Naive thymus-derived CD4-positive, alpha-beta T cell (primary cell): ENCODE results near the gene CBFA2T2. TPM values are rescaled to one million over a fixed set of nuclear protein-coding genes. Genes with fewer than 3 reads are reported as not detected.
A peak's percentile ranks its signal among the peaks of the same experiment; 100 is the strongest.

Experiments used
- ATAC-seq: fragments of 150-1000 bp; cut with Tn5 transposase; 2 replicates; pipeline ENCODE4 v1.10.0; 2021; ENCODE audit warnings: mild to moderate bottlenecking, moderate library complexity
- CTCF ChIA-PET: fragments of 350-600 bp; sonication (Branson Sonifier 250); formaldehyde crosslinking; loops from one replicate; lab custom pipeline; 2021; ENCODE audit warnings: antibody characterized with exemption; lab: Charles Lee
- POLR2A ChIA-PET: fragments of 350-600 bp; sonication (Branson Sonifier 250); formaldehyde crosslinking; loops from one replicate; lab custom pipeline; 2021; ENCODE audit warnings: antibody characterized with exemption, inconsistent platforms; lab: Charles Lee
- DNase-seq, 9 donors: peaks; one replicate each; pipeline versions ENCODE4 v3.0.0 to v3.0.0-alpha.2; 2020 to 2022; ENCODE audit warnings: mixed read lengths in 1 of 9
- H3K27ac ChIP-seq: one replicate; pipeline ENCODE4 v1.7.0; 2013; ENCODE audit warnings: mild to moderate bottlenecking, low read depth, low read length, moderate library complexity
- H3K27me3 ChIP-seq, 2 donors: one replicate each; pipeline ENCODE4 v1.7.0; 2013; ENCODE audit warnings: low read length in 2 of 2, mild to moderate bottlenecking in 2 of 2, moderate library complexity in 2 of 2; ENCODE audit not compliant: control insufficient read depth in 2 of 2, insufficient read depth in 2 of 2
- H3K36me3 ChIP-seq, 3 experiments: 1 replicate in 2 of 3; 2 replicates in 1 of 3; pipeline ENCODE4 v1.7.0; 2013; ENCODE audit warnings: low read length in 3 of 3, mild to moderate bottlenecking in 3 of 3, moderate library complexity in 1 of 3; ENCODE audit not compliant: insufficient read depth in 3 of 3, control insufficient read depth in 2 of 3
- H3K4me1 ChIP-seq, 2 donors: one replicate each; pipeline ENCODE4 v1.7.0; 2013; ENCODE audit warnings: low read length in 2 of 2, mild to moderate bottlenecking in 2 of 2, moderate library complexity in 1 of 2; ENCODE audit not compliant: control insufficient read depth in 2 of 2, insufficient read depth in 2 of 2
- H3K4me3 ChIP-seq: 2 replicates; pipeline ENCODE4 v1.7.0; 2013; ENCODE audit warnings: mild to moderate bottlenecking, low read length
- H3K9me3 ChIP-seq, 3 experiments: 1 replicate in 2 of 3; 2 replicates in 1 of 3; pipeline ENCODE4 v1.7.0; 2013; ENCODE audit warnings: low read length in 3 of 3; ENCODE audit not compliant: control insufficient read depth in 2 of 3
- H3K27ac Mint-ChIP-seq, 9 donors: one replicate each; pipeline ENCODE4 v1.8.0; 2020 to 2022; ENCODE audit warnings: mixed read lengths in 9 of 9, mild to moderate bottlenecking in 8 of 9, moderate library complexity in 5 of 9, inconsistent platforms in 2 of 9
- H3K27me3 Mint-ChIP-seq, 5 donors: one replicate each; pipeline ENCODE4 v1.8.0; 2021 to 2022; ENCODE audit warnings: mixed read lengths in 5 of 5, mild to moderate bottlenecking in 1 of 5
- H3K36me3 Mint-ChIP-seq, 5 donors: one replicate each; pipeline ENCODE4 v1.8.0; 2020 to 2022; ENCODE audit warnings: mixed read lengths in 5 of 5, mild to moderate bottlenecking in 3 of 5, inconsistent platforms in 1 of 5
- H3K4me1 Mint-ChIP-seq, 7 donors: one replicate each; pipeline ENCODE4 v1.8.0; 2020 to 2022; ENCODE audit warnings: mixed read lengths in 7 of 7, mild to moderate bottlenecking in 3 of 7, inconsistent platforms in 1 of 7
- H3K4me3 Mint-ChIP-seq, 10 donors: one replicate each; pipeline ENCODE4 v1.8.0; 2020 to 2022; ENCODE audit warnings: mild to moderate bottlenecking in 10 of 10, mixed read lengths in 10 of 10, moderate library complexity in 6 of 10, inconsistent platforms in 2 of 10
- H3K9me3 Mint-ChIP-seq, 11 donors: one replicate each; pipeline ENCODE4 v1.8.0; 2020 to 2022; ENCODE audit warnings: mixed read lengths in 11 of 11, mild to moderate bottlenecking in 4 of 11, inconsistent platforms in 1 of 11, moderate library complexity in 1 of 11
- intact Hi-C, 2 donors: fragments of 100-400 bp; cut with micrococcal nuclease; formaldehyde crosslinking; loops; one replicate each; pipeline ENCODE4 v1.15.1; 2023
- polyA plus RNA-seq, 2 donors: library from polyadenylated mRNA; unstranded; fragments of 300-500 nt; fragmentation: Illumina TruSeq; gene quantifications; one replicate each; pipeline ENCODE4 v1.2.3, GENCODE V29; 2021
- total RNA-seq, 6 experiments: library from RNA in 5 of 6; stranded (reverse) in 5 of 6; gene quantifications; 1 replicate in 5 of 6; 2 replicates in 1 of 6; pipeline ENCODE4 v1.2.3 and lab custom pipeline; 2021 to 2026

CBFA2T2 gene
- total and polyA plus RNA-seq, 7 experiments from 2014 or later, result 13.5 to 37.8 (median 26.8) TPM

GRCh38 chr20:33537608-33538007, 47.7 kb downstream of the CBFA2T2 start:
- Mint-ChIP-seq H3K27ac (peak overlapping the region in 2 of 9 donors; percentile 47 to 69), H3K4me3 (no peak overlapping the region), H3K9me3 (peaks cover 0 to 3% (median 0%) of the 10 kb centered on the region in 11 donors), H3K4me1 (peaks cover 6 to 35% (median 22%) of the 10 kb centered on the region in 7 donors), H3K36me3 (peaks cover 0 to 14% (median 10%) of the 10 kb centered on the region in 5 donors), H3K27me3 (no peaks in the 10 kb centered on the region)
- POLR2A ChIA-PET, result interaction anchor here (0.6 kb wide), 1 partner anchor 140 kb away, joined by 3 read pairs; no protein-coding TSS in a partner anchor
- DNase-seq (no peak), ATAC-seq (no peak)
- H3K27me3 ChIP-seq, result no peaks in the 10 kb centered on the region
- no peaks in the 10 kb centered on the region for H3K4me1 ChIP-seq
- H3K4me3 ChIP-seq, result no peak overlapping the region
- CTCF ChIA-PET, result interaction anchor here (0.7 kb wide), 1 partner anchor 157 kb away, joined by 3 read pairs; no protein-coding TSS in a partner anchor
- H3K9me3 ChIP-seq, result no peaks in the 10 kb centered on the region
- intact Hi-C loops, result no loop called here
- no peak overlapping the region for H3K27ac ChIP-seq
- H3K36me3 ChIP-seq, result no peaks in the 10 kb centered on the region

- H3K27me3 Mint-ChIP-seq, result no peaks in the 10 kb centered on the region
- Histone ChIP-seq H3K4me3 (no peak overlapping the region), H3K27ac (no peak overlapping the region), H3K4me1 (no peaks in the 10 kb centered on the region), H3K36me3 (no peaks in the 10 kb centered on the region), H3K27me3 (no peaks in the 10 kb centered on the region), H3K9me3 (no peaks in the 10 kb centered on the region)
- ChIA-PET CTCF (interaction anchor here (0.7 kb wide), 1 partner anchor 526 kb away, joined by 5 read pairs; no protein-coding TSS in a partner anchor), POLR2A (interaction anchor here (0.6 kb wide), 1 partner anchor 898 kb away, joined by 4 read pairs; no protein-coding TSS in a partner anchor)
- H3K4me3 Mint-ChIP-seq, result no peak overlapping the region
- H3K36me3 Mint-ChIP-seq, result peaks cover 0 to 13% (median 10%) of the 10 kb centered on the region in 5 donors
- intact Hi-C loops, result no loop called here
- H3K4me1 Mint-ChIP-seq, result peaks cover 4 to 31% (median 13%) of the 10 kb centered on the region in 7 donors
- H3K9me3 Mint-ChIP-seq, result peaks cover 0 to 3% (median 0%) of the 10 kb centered on the region in 11 donors
- no peak for DNase-seq
- ATAC-seq, result no peak
- H3K27ac Mint-ChIP-seq, result peak overlapping the region in 1 of 9 donors; percentile 61
Measured at GRCh38 chr20:33539129-33539528, 49.2 kb downstream of the CBFA2T2 start.

GRCh38 chr20:33540427-33540826, 50.5 kb downstream of the CBFA2T2 start:
- no peaks in the 10 kb centered on the region for H3K27me3 Mint-ChIP-seq
- intact Hi-C loops, result no loop called here
- H3K9me3 Mint-ChIP-seq, result peaks cover 0 to 3% (median 0%) of the 10 kb centered on the region in 11 donors
- no peak overlapping the region for H3K27ac Mint-ChIP-seq
- Histone ChIP-seq H3K27ac (no peak overlapping the region), H3K9me3 (no peaks in the 10 kb centered on the region), H3K4me3 (no peak overlapping the region), H3K27me3 (no peaks in the 10 kb centered on the region), H3K36me3 (no peaks in the 10 kb centered on the region), H3K4me1 (no peaks in the 10 kb centered on the region)
- CTCF ChIA-PET, result no interaction called here
- H3K36me3 Mint-ChIP-seq, result peaks cover 0 to 17% (median 10%) of the 10 kb centered on the region in 5 donors
- no peak overlapping the region for H3K4me3 Mint-ChIP-seq
- ATAC-seq, result no peak
- no peak for DNase-seq
- peaks cover 8 to 40% (median 13%) of the 10 kb centered on the region in 7 donors for H3K4me1 Mint-ChIP-seq
- POLR2A ChIA-PET, result no interaction called here

- Histone ChIP-seq H3K27ac (no peak overlapping the region), H3K36me3 (no peaks in the 10 kb centered on the region), H3K4me3 (no peak overlapping the region), H3K9me3 (no peaks in the 10 kb centered on the region), H3K4me1 (no peaks in the 10 kb centered on the region), H3K27me3 (no peaks in the 10 kb centered on the region)
- peak overlapping the region in 1 of 9 donors; percentile 79 for H3K27ac Mint-ChIP-seq
- CTCF ChIA-PET, result no interaction called here
- POLR2A ChIA-PET, result interaction anchor here (1.3 kb wide), 1 partner anchor 10 kb away, joined by 4 read pairs; no protein-coding TSS in a partner anchor
- H3K36me3 Mint-ChIP-seq, result peaks cover 0 to 19% (median 10%) of the 10 kb centered on the region in 5 donors
- peaks cover 8 to 40% (median 13%) of the 10 kb centered on the region in 7 donors for H3K4me1 Mint-ChIP-seq
- no peak for DNase-seq
- intact Hi-C loops, result no loop called here
- no peak overlapping the region for H3K4me3 Mint-ChIP-seq
- no peaks in the 10 kb centered on the region for H3K27me3 Mint-ChIP-seq
- H3K9me3 Mint-ChIP-seq, result peaks cover 0 to 3% (median 0%) of the 10 kb centered on the region in 11 donors
- no peak for ATAC-seq
Measured at GRCh38 chr20:33541074-33541473, 51.2 kb downstream of the CBFA2T2 start.

GRCh38 chr20:33541797-33542196, 51.9 kb downstream of the CBFA2T2 start:
- CTCF ChIA-PET, result no interaction called here
- no peak overlapping the region for H3K4me3 ChIP-seq
- Mint-ChIP-seq H3K27me3 (no peaks in the 10 kb centered on the region), H3K4me3 (no peak overlapping the region), H3K27ac (no peak overlapping the region), H3K4me1 (peaks cover 8 to 40% (median 13%) of the 10 kb centered on the region in 7 donors), H3K36me3 (peaks cover 0 to 18% (median 10%) of the 10 kb centered on the region in 5 donors), H3K9me3 (peaks cover 0 to 3% (median 0%) of the 10 kb centered on the region in 11 donors)
- H3K36me3 ChIP-seq, result no peaks in the 10 kb centered on the region
- intact Hi-C loops, result no loop called here
- H3K27me3 ChIP-seq, result no peaks in the 10 kb centered on the region
- H3K4me1 ChIP-seq, result no peaks in the 10 kb centered on the region
- no peak for DNase-seq
- H3K27ac ChIP-seq, result no peak overlapping the region
- POLR2A ChIA-PET, result interaction anchor here (1.2 to 1.3 kb wide), 2 partner anchors 10 to 19 kb away, joined by 3 to 4 read pairs; no protein-coding TSS in a partner anchor
- H3K9me3 ChIP-seq, result no peaks in the 10 kb centered on the region
- ATAC-seq, result no peak

- intact Hi-C loops, result no loop called here
- Mint-ChIP-seq H3K4me1 (peaks cover 2 to 44% (median 9%) of the 10 kb centered on the region in 7 donors), H3K27ac (peak overlapping the region in 1 of 9 donors; percentile 28), H3K9me3 (no peaks in the 10 kb centered on the region), H3K36me3 (peaks cover 0 to 16% (median 1%) of the 10 kb centered on the region in 5 donors), H3K27me3 (no peaks in the 10 kb centered on the region), H3K4me3 (no peak overlapping the region)
- no peaks in the 10 kb centered on the region for H3K27me3 ChIP-seq
- CTCF ChIA-PET, result interaction anchor here (0.7 kb wide), 2 partner anchors 134 to 135 kb away, joined by 3 read pairs; no protein-coding TSS in a partner anchor
- ATAC-seq (no peak), DNase-seq (no peak)
- no peaks in the 10 kb centered on the region for H3K36me3 ChIP-seq
- POLR2A ChIA-PET, result interaction anchor here (0.9 kb wide), 1 partner anchor 9 kb away, joined by 3 read pairs; no protein-coding TSS in a partner anchor
- H3K4me3 ChIP-seq, result no peak overlapping the region
- no peak overlapping the region for H3K27ac ChIP-seq
- H3K4me1 ChIP-seq, result no peaks in the 10 kb centered on the region
- H3K9me3 ChIP-seq, result no peaks in the 10 kb centered on the region
Measured at GRCh38 chr20:33545763-33546162, 55.9 kb downstream of the CBFA2T2 start.
